Measurements from ENCODE around the gene ARHGAP22. TPM values are rescaled to one million over a fixed set of nuclear protein-coding genes. Genes with fewer than 3 reads are reported as not detected.

Gene ARHGAP22
- total RNA-seq, 2 donors from 2014 or later = 0.32 to 0.48 TPM

GRCh38 chr10:48519481-48520183, 85.2 kb downstream of the ARHGAP22 start:
- Mint-ChIP-seq H3K9me3 (peaks cover 7% of the 10 kb centered on the region), H3K4me3 (no peak overlapping the region), H3K4me1 (no peaks in the 10 kb centered on the region), H3K27ac (no peak overlapping the region), H3K27me3 (peaks cover 22% of the 10 kb centered on the region), H3K36me3 (ENCODE audit: low read depth) (no peaks in the 10 kb centered on the region)
- no peak for ATAC-seq (replicated peaks)

GRCh38 chr10:48518986-48519385, 85.9 kb downstream of the ARHGAP22 start:
- Mint-ChIP-seq H3K27ac (no peak overlapping the region), H3K36me3 (ENCODE audit: low read depth) (no peaks in the 10 kb centered on the region), H3K4me1 (no peaks in the 10 kb centered on the region), H3K27me3 (peaks cover 22% of the 10 kb centered on the region), H3K4me3 (no peak overlapping the region), H3K9me3 (peaks cover 10% of the 10 kb centered on the region)
- no peak for ATAC-seq (replicated peaks)

GRCh38 chr10:48517911-48518811, 86.7 kb downstream of the ARHGAP22 start:
- peaks cover 13% of the 10 kb centered on the region for H3K9me3 Mint-ChIP-seq
- peaks cover 22% of the 10 kb centered on the region for H3K27me3 Mint-ChIP-seq
- no peaks in the 10 kb centered on the region for H3K36me3 Mint-ChIP-seq (ENCODE audit: low read depth)
- H3K4me3 Mint-ChIP-seq = no peak overlapping the region
- H3K27ac Mint-ChIP-seq = no peak overlapping the region
- ATAC-seq (replicated peaks) = no peak
- no peaks in the 10 kb centered on the region for H3K4me1 Mint-ChIP-seq

GRCh38 chr10:48517482-48517881, 87.4 kb downstream of the ARHGAP22 start:
- Mint-ChIP-seq H3K9me3 (peaks cover 16% of the 10 kb centered on the region), H3K36me3 (ENCODE audit: low read depth) (no peaks in the 10 kb centered on the region), H3K27me3 (peaks cover 19% of the 10 kb centered on the region), H3K4me1 (no peaks in the 10 kb centered on the region), H3K27ac (no peak overlapping the region), H3K4me3 (no peak overlapping the region)
- ATAC-seq (replicated peaks) = no peak

- H3K27ac Mint-ChIP-seq = no peak overlapping the region
- no peak overlapping the region for H3K4me3 Mint-ChIP-seq
- no peaks in the 10 kb centered on the region for H3K36me3 Mint-ChIP-seq (ENCODE audit: low read depth)
- peaks cover 16% of the 10 kb centered on the region for H3K27me3 Mint-ChIP-seq
- H3K4me1 Mint-ChIP-seq = no peaks in the 10 kb centered on the region
- H3K9me3 Mint-ChIP-seq = peaks cover 16% of the 10 kb centered on the region
- no peak for ATAC-seq (replicated peaks)
Measured at GRCh38 chr10:48516911-48517310, 88.0 kb downstream of the ARHGAP22 start.

- peaks cover 12% of the 10 kb centered on the region for H3K27me3 Mint-ChIP-seq
- no peak overlapping the region for H3K27ac Mint-ChIP-seq
- no peak for ATAC-seq (replicated peaks)
- H3K4me3 Mint-ChIP-seq = no peak overlapping the region
- H3K9me3 Mint-ChIP-seq = peaks cover 16% of the 10 kb centered on the region
- no peaks in the 10 kb centered on the region for H3K4me1 Mint-ChIP-seq
- no peaks in the 10 kb centered on the region for H3K36me3 Mint-ChIP-seq (ENCODE audit: low read depth)
Measured at GRCh38 chr10:48514916-48515315, 90.0 kb downstream of the ARHGAP22 start.

- peaks cover 16% of the 10 kb centered on the region for H3K9me3 Mint-ChIP-seq
- no peaks in the 10 kb centered on the region for H3K36me3 Mint-ChIP-seq (ENCODE audit: low read depth)
- H3K27me3 Mint-ChIP-seq = peaks cover 7% of the 10 kb centered on the region
- no peak overlapping the region for H3K27ac Mint-ChIP-seq
- H3K4me3 Mint-ChIP-seq = no peak overlapping the region
- ATAC-seq (replicated peaks) = no peak
- no peaks in the 10 kb centered on the region for H3K4me1 Mint-ChIP-seq
Measured at GRCh38 chr10:48514255-48514654, 90.6 kb downstream of the ARHGAP22 start.

- no peaks in the 10 kb centered on the region for H3K36me3 Mint-ChIP-seq (ENCODE audit: low read depth)
- no peaks in the 10 kb centered on the region for H3K4me1 Mint-ChIP-seq
- H3K4me3 Mint-ChIP-seq = no peak overlapping the region
- H3K27ac Mint-ChIP-seq = no peak overlapping the region
- no peak for ATAC-seq (replicated peaks)
- H3K9me3 Mint-ChIP-seq = peaks cover 16% of the 10 kb centered on the region
- peaks cover 7% of the 10 kb centered on the region for H3K27me3 Mint-ChIP-seq
Measured at GRCh38 chr10:48512861-48513260, 92.0 kb downstream of the ARHGAP22 start.

- no peaks in the 10 kb centered on the region for H3K36me3 Mint-ChIP-seq (ENCODE audit: low read depth)
- no peak for ATAC-seq (replicated peaks)
- H3K4me1 Mint-ChIP-seq = no peaks in the 10 kb centered on the region
- no peak overlapping the region for H3K4me3 Mint-ChIP-seq
- H3K27me3 Mint-ChIP-seq = peaks cover 9% of the 10 kb centered on the region
- no peak overlapping the region for H3K27ac Mint-ChIP-seq
- H3K9me3 Mint-ChIP-seq = peaks cover 16% of the 10 kb centered on the region
Measured at GRCh38 chr10:48511875-48512231, 93.0 kb downstream of the ARHGAP22 start.

GRCh38 chr10:48511066-48511874, 93.6 kb downstream of the ARHGAP22 start:
- no peak overlapping the region for H3K27ac Mint-ChIP-seq
- no peak for ATAC-seq (replicated peaks)
- no peak overlapping the region for H3K4me3 Mint-ChIP-seq
- peaks cover 9% of the 10 kb centered on the region for H3K27me3 Mint-ChIP-seq
- H3K36me3 Mint-ChIP-seq (ENCODE audit: low read depth) = no peaks in the 10 kb centered on the region
- H3K9me3 Mint-ChIP-seq = peaks cover 16% of the 10 kb centered on the region
- H3K4me1 Mint-ChIP-seq = no peaks in the 10 kb centered on the region

- H3K27ac Mint-ChIP-seq = no peak overlapping the region
- H3K36me3 Mint-ChIP-seq (ENCODE audit: low read depth) = no peaks in the 10 kb centered on the region
- ATAC-seq (replicated peaks) = no peak
- H3K27me3 Mint-ChIP-seq = peaks cover 9% of the 10 kb centered on the region
- H3K9me3 Mint-ChIP-seq = peaks cover 15% of the 10 kb centered on the region
- H3K4me1 Mint-ChIP-seq = no peaks in the 10 kb centered on the region
- no peak overlapping the region for H3K4me3 Mint-ChIP-seq
Measured at GRCh38 chr10:48509974-48510692, 94.7 kb downstream of the ARHGAP22 start.

GRCh38 chr10:48508791-48509772, 95.8 kb downstream of the ARHGAP22 start:
- H3K9me3 Mint-ChIP-seq = peaks cover 6% of the 10 kb centered on the region
- no peak for ATAC-seq (replicated peaks)
- peaks cover 12% of the 10 kb centered on the region for H3K27me3 Mint-ChIP-seq
- no peak overlapping the region for H3K4me3 Mint-ChIP-seq
- H3K27ac Mint-ChIP-seq = no peak overlapping the region
- H3K4me1 Mint-ChIP-seq = no peaks in the 10 kb centered on the region
- no peaks in the 10 kb centered on the region for H3K36me3 Mint-ChIP-seq (ENCODE audit: low read depth)

All from activated T-helper 17 cell treated with anti-CD3 and anti-CD28 coated beads, Interleukin-2, amount 50 U/mL, for 72 hours (primary cell).